Fibroblast of upper back skin (primary cell): Measurements from ENCODE around the gene IKZF5.

Experiments
- DNase-seq: peaks from one replicate; pipeline ENCODE4 v3.0.0-alpha.2; 2013

The IKZF5 gene, protein sequence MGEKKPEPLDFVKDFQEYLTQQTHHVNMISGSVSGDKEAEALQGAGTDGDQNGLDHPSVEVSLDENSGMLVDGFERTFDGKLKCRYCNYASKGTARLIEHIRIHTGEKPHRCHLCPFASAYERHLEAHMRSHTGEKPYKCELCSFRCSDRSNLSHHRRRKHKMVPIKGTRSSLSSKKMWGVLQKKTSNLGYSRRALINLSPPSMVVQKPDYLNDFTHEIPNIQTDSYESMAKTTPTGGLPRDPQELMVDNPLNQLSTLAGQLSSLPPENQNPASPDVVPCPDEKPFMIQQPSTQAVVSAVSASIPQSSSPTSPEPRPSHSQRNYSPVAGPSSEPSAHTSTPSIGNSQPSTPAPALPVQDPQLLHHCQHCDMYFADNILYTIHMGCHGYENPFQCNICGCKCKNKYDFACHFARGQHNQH

DNA sequence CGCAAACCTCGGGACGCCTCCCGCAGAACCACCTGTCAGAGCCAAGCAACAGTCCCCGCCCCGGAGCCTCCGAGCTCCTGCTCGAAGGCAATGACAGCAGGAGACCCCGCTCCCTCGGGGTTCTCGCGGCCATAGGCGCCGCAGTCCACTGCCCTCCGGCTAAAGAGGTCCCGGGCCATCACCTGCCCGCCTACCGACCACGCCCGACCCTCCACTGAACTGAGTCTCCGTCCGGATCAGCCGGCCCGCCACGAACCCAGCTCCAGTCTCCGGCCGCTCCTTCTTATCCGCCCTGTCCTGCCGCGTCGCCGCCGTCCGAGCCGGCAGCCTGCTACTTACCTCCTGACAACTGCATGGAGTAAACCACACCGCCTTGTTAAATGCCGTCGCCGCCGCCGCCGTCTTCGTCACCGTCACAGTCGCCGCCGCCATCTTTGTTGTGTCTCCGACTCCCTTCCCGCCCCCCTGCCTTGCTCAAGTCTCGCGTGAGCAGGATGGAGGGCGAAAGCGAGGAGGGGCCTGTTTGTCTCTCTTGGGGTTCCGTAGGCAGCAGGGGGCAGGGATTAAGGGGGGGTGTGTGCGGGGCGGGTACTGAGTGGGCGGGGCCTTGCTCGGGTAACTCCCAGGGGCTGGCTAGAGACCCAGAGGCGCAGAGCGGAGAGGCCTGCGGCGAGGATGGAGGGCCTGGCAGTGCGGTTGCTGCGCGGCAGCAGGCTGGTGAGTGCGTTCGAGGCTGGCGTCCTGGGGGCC, at the start of gene IKZF5, which contains the start of gene ACADSB:
IKZF5 (minus strand) TSS at position 441 of the 750 bp plus-strand sequence. CDS start 10,170 bp downstream, outside the sequence.
ACADSB (plus strand) TSS at position 652 of the 750 bp plus-strand sequence; CDS start at position 676, 24 bp downstream.
- DNase-seq: peak; percentile 98

DNA sequence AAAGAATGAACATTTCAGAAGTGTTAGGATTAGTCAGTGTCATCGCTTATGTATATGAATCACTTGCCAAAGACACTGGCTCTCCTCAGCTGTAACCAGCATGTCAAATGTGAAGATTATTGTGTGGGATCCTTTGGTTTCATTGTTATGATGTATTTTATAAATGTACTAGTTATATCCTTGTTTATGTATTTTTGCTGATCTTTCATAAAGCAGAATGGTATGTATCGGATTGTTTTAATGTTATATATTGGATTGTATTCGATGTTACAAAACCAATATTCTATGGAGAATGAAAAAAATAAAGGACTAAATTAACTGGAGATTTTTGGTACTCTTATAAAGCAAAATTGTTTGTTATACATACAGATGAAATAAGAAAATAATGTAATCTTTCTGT, 49.4 kb upstream of the IKZF5 start:
- DNase-seq: no peak

DNA sequence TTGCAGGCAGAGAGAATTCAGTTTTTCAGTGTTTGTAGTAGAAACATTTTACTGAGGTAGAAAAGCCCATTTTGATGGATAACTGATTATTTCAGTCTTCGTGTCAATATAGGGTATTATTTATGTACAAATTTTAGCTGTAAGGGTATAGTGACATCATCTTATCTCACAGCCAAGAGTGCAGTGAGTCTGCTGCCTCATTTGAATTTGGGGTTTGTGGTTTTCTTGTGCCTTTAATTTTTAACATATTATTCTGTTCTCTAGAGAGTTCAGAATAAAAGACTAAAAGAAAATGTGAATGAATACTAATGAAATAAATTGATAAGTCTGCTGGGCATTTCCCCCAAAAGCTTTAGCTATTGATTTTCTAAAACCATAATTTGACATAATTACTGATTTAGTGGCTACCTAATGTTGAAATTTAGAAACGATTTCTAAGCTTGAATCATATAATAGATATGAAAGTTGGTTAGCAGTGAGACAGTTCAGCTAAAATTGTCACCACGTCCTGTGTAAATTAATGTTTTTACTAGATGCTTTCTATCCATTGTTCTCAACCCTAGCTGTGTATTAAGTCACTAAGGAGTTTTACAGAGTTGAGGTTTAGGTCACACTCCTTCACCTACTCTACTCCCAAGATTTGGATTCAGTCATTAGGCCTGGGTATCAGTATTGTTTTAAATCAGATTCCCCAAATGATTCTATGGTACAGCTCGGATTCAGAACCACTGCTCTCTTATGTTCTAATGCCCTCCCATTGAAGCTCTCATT, 37.6 kb upstream of the IKZF5 start:
- no peak for DNase-seq

DNA sequence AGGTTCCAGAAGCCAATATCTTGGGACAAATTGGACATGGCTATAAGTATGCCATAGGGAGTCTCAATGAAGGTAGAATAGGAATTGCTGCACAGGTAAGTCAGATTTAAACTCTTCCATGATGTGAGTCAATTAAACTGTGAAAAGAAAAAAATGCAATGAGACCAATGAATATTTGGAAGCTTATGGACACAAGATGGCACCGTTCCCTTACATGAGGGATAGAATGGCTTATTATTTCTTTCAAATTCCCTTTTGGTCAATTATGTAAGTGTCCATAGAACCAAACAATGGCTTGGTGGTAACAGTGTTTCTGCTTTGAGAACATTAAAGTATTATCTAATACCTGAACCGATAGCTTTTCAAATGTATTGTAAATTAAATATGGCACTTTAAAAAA, 35.8 kb upstream of the IKZF5 start:
- DNase-seq: no peak

DNA sequence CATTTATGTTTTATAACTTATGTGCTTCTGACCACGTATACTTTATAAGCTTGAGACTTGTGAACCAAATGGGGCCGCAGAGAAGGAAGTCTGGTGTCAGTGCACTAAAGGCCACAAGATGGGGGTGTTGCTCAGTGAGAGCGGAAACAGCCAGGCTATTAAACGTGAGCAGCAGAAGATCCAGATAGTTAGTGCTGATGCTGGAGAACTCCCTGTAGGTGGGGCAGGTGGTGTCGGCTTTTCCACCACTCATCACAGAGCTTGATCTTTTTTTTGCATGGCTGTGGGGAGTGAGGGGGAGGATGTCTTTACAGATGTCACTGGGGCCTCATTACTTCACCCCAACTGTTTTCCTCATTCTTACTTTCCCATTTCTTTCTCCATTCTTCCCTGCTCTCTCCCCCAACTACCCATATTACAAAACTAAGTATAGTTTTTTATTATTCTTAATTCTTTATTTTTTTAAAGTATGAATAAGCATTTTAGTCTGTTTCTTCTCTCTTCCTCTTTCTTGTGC, 34.9 kb upstream of the IKZF5 start:
- DNase-seq: peak; percentile 51

DNA sequence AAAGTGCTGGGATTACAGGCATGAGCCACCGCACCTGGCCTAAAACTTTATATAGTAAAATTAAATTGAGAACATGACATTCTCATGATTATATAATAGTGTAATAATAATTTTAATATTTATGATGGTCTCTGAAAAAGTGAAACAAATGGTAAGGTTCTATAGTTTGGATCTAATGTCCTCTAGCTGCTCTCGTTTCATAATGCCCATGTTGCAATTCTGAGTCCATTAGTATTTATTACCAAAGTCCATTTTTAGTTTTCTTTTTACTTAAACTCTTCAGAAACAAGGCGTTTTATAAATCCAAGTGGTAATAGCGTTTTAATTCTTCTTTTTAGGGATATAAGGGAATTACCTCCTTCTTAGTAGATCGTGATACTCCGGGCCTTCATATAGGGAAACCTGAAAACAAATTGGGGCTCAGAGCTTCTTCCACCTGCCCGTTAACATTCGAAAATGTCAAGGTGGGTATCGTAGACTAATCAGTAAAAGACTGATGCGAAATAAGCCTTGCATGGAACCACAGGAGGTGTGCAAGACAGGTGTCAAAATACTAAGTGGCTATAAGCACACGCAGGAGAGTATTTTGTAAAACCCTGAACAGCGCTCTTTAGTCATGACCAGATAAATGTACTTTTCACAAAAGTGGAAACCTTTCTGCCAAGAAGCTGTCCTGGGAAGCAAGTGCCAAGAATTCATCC, 34.3 kb upstream of the IKZF5 start:
- no peak for DNase-seq

DNA sequence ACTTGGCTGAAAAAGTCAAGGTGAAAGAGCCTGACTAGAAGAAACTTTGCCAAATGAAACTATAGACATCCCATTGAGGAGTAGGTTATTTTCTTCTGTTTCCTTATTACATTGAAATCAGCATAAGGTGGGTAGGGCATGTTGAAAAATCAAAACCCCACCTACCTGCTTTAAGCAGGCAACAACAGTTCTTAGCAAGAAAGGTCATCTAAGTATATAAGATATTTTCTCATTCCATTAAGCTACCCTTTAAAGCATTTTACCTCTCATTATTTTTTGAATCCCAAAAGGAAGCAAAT, 31.0 kb upstream of the IKZF5 start:
- DNase-seq: no peak

DNA sequence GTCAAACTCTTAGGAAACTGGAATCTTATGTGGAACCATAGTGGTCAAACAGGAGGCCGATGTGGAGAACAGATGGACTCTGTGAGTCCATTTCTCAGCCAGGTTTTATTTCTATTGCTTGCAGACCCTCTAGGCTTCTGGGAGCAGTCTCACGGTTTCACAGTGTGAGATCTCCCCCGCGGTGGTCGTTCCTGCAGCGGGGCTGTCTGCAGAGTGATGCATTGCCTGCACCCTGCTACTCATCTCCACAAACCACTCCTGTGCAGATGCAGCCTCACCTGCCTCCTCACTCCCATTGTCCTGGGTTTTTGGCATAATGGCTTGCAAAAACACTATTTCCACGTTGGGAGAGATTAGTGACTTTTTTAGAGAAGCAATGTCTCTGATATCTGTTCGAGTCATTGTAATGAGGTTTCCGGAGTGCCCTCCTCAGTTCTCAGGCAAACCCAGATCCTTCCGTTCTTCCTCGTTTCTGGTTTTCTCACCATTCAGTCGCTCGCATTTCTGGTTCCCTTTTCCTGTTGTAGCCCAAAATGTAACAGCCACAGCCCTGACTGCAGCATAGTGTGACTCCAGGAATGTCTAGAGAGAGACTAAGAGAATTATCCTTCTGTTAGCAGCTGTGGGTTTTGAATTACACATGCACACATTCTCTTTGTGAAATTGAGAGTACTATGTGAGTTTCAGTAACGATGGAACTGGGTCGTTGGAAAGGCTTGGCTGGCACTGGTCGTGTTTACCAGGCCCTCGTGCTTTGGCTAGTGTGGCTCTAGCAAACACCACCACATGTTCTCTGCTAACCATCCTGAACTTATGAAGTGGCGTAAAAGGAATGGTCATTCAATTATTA, 30.4 kb upstream of the IKZF5 start:
- DNase-seq: no peak

DNA sequence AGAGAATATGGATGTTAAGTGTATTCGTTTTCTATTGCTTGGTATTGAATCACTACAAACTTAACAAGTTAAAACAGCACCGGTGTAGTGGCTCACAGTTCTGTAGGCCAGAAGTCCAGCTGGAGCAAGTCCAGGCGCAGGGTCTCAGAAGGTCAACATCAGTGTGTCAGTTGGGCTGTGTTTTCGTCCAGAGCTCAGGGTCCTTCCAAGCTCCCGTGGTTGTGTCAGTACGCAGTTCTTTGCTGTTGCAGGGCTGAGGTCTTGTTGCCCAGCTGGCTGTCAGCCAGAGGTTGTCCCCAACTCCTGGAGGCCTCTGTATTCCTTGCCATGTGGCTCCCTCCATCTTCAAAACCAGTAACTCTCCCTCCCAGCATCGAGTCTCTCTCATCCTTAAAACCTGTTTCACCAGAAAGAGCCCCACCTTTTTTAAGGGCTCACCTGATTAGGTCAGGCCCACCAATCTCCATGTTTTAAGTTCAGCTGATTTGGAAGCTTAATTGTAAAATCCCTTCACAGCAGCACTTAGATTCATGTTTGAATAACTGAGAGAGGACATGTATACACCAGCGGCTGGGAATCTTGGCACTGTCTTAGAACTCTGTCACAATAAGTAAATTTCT, 27.0 kb upstream of the IKZF5 start:
- no peak for DNase-seq

DNA sequence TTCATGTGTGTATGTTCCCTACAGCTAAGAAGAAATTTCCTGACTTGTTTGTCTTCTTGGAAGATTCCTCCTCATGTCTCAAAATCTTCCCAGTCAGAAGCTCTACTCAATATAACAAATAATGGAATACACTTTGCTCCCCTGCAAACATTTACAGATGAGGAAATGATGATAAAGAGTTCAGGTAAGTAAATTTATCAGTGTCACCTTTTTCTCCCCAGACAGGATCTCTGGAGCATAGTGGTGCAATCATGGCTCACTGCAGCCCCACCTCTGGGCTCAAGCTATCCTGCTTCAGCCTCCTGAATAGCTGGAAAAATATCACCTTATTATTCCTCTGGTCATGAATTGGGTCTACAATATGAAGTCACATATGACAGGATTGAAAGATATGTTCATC, 25.7 kb upstream of the IKZF5 start:
- no peak for DNase-seq

DNA sequence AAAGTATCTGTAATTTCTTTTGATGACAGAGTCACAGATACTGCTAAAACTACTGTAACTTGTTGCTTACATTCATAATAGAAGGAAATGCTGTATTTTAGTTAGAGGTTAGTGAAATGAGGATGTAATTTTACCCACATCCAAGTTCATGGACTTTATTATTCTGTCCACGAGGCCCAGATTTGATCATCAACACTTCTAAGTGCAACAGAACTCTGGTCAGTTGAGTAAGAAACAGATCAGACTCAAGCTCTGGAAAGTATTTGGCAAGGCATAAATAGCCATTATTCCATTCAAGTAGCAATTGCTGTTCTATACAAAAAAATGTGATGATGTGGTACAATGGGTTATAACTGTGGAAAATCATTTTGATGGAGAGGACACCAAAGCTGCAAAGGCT, 22.5 kb upstream of the IKZF5 start:
- DNase-seq: no peak

DNA sequence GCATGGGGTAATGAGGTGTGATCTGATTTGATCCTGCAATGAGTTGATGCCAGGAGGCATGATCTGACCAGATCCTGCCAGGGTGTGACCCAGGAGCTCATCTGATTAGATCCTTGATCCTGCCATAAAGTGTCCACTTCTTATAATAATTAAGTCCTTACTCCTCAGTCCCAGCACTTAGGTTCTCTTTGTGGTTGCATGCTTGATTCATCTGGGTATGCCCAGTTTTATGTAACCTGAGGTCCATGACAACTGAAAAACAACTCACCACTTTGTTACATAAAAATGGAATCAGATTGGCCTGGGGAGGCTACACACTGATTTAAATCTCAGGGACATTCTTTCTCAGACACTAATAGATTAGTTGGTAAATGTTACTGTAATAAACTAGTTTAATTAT, 19.3 kb upstream of the IKZF5 start:
- DNase-seq: no peak

DNA sequence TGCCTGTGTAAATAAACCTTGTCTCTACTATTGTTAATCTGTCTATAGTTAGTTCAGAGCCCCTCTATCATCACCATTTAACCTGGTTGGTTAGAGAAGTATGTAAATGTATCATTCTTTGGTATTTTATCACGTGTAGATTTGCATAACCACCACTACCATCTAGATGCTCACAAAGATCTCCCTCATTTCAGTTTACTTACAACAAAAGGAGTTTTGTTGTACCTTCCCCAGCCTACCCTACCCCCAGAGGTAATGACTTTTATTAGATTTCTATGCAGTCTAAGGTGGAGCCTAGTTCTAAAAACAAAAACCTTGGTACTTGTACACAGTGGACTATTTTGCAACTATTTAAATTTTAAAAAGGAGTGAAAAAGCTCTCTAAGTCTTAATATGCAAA, 17.7 kb upstream of the IKZF5 start:
- DNase-seq: no peak

DNA sequence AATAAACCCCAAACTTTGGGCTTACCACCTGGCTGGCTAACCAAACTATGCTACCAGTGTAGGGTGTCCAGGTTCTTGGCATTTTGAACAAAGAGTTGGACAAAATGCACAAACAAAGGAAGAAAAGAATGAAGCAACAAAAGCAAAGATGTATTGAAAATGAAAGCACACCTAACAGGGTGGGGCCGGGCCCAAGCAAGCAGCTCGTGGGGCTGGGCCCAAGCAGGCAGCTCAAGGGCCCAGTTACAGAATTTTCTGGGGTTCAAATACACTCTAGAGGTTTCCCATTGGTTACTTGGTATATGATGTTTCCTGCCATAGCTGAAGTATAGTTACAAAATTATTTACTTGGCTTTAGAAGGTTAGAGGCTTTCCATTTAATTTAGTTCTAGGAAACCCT, 15.9 kb upstream of the IKZF5 start:
- no peak for DNase-seq

DNA sequence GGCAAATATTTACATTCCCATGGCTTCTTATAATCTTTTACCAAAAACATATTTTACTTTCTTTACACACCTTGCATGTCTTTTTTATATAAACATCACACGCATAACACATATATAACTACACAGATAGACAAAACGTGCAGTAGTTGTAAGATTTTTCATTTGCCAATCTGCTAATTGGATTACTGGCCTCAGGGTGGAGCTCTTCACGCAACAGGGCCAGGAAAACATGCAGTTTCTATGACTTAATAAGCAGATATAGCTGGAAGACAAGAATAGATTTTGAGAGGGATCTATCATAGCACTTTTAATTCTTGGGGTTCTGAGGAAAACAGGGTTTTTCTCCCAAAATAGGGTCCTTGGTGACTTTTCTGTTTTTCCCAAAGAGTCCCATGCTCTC, 12.9 kb upstream of the IKZF5 start:
- no peak for DNase-seq

DNA sequence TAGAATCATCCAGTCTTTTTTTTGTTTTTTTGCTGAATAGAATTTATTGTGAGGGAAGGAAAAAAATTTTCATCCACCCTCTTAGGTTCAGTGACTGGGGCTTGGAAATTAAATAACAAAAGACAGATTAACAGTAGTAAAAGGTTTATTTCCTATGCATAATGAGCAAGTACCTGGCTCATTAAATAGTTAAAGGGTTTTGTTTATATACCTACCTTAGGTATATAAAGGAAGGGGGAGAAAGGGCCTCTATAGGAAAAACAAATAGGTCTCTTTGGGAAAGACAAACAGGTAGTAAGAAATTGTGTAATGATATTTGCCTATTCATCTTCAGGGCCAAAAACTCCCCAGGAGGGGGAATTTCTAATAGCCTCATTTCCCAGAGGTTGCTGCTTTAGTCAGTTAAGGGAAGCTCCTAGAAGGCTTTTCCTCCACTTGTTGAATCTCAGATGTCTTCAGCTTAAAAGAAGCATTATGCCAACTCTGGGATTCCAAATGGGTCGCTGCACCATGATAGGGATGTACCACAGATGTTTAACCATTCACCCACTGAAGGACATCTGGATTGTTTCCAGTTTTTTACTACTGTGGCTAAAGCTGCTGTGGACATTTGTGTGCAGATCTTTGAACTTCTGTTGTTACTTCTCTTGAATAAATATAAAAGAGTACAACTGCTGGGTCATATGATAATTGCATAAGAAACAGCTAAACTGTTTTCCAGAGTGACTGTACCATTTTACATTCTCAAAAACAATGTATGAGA, 11.5 kb upstream of the IKZF5 start:
- DNase-seq: no peak

DNA sequence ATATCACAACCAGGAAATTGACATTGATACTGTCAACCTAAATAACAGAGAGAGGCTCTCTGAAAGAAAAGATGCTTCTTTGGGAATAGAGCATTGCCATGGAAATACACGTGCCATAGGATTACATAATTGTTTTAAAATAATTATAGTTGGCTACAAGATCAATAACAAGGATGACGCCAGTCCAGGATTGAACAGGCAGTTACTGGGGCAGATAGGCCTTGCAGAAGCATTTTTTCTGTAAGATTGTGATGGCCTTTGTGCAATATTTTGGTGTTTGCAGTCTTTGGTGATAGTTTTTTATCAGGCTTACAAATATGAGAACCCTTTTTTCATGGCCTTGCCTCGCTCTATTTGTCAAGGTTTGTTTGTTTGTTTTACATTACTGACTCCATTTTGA, 10.7 kb upstream of the IKZF5 start:
- no peak for DNase-seq

DNA sequence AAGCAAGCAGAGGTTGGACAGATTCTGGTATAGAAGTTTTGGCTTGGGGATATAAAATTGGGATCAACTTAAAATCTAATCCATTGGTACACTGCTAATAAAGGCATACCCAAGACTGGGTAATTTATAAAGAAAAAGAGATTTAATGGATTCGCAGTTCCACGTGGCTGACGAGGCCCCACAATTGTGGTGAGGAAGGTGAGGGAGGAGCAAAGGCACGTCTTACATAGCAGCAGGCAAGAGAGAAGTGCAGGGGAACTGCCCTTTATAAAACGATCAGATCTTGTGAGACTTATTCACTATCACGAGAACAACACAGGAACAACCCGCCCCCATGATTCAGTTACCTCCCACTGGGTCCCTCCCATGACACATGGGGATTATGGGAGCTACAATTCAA, 9.9 kb upstream of the IKZF5 start:
- DNase-seq: no peak

DNA sequence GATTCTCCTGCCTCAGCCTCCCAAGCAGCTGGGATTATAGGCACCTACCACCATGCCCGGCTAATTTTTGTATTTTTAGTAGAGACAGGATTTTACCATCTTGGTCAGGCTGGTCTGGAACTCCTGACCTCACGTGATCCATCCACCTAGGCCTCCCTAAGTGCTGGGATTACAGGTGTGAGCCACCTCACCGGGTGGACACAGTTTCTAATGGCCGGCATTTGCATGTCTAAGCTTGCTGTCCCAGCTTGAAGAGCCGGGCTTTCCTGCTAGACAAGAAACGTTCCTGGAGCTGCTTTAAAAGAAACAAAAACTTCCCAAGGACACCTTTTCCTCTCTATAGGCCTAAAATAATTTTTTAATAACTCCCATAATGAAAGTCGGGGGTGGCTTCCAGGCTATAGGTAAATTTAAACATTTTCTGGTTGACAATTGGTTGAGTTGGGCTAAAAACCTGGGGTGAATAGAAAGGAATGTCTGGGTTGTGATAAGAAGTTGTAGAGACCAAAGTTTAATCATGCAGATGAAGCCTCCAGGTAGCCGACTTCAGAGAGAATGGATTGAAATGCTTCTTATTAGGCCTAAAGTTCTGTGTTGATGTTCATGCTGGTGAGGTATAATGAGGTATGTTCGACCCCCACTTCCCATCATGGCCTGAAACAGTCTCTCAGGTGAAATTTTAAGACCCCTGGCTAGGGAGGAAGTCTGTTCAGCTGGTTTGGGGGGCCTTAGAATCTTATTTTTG, 9.0 kb upstream of the IKZF5 start:
- no peak for DNase-seq

DNA sequence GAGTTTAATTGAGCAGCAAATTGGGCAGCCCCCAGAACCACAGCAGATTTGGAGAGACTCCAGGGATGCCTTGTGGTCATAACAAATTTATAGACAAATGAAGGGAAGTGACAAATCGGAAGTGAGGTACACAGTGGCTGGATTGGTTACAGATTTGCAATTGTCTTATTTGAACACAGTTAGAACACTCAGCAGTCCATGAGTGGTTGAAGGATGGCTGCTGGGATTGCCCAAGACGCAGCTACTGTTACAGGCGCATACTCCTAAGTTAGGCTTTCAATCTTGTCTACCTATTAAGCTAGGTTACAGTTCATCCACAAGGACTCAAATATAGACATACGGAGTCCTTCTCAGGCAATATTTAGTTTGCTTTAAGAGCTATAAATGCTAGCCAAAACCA, 7.6 kb upstream of the IKZF5 start:
- DNase-seq: no peak
